Gastroesophageal sphincter (tissue), 2 donors: ENCODE data around the gene KCNK4.

Source experiments
- EP300 ChIP-seq: sonication (generic); formaldehyde crosslinking; IDR thresholded peaks from one replicate; pipeline ENCODE4 v1.6.1; 2017; ENCODE audit warnings: antibody characterized with exemption, mild to moderate bottlenecking
- POLR2AphosphoS5 ChIP-seq: sonication (generic); formaldehyde crosslinking; IDR thresholded peaks from one replicate; pipeline ENCODE4 v1.6.1; 2017; ENCODE audit warnings: antibody characterized with exemption

DNA sequence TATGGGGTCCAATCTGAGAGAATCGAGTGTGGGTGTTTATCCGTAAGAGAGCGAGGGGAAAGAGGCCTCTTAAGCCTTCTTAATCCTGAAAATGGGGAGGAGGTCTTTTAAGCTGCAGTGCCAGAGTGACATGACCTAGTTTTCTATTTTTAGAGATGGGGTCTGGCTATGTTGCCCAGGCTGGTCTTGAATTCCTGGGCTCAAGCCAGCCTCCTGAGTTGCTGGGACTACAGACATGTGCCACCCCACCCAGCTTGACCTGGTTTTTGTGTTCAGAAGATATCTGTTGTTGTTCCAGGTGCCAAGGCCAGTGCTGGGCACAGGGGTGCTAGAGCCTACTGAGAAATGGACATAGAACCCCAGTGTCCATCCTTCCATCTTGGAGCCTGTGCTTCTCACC lies 8.0 kb upstream of the KCNK4 start:
- TF ChIP-seq EP300 (no peak), POLR2AphosphoS5 (no peak)
